Liver (tissue), 9 donors: ENCODE results near the gene LRRC10. TPM values are rescaled to one million over a fixed set of nuclear protein-coding genes. Genes with fewer than 3 reads are reported as not detected.

Experiments
- DNase-seq: peaks from one replicate; pipeline ENCODE4 v3.0.0-alpha.2; 2017; ENCODE audit warnings: low spot score
- H3K27ac ChIP-seq, 2 donors: one replicate each; pipeline ENCODE4 v1.7.0; 2013; ENCODE audit warnings: inconsistent platforms in 2 of 2, low read length in 2 of 2, control low read depth in 1 of 2, low read depth in 1 of 2, mild to moderate bottlenecking in 1 of 2
- H3K27me3 ChIP-seq, 4 donors: one replicate each; pipeline versions ENCODE4 v1.6.1 to v1.7.0; 2013; ENCODE audit warnings: low read length in 3 of 4, inconsistent platforms in 1 of 4, mild to moderate bottlenecking in 1 of 4, moderate library complexity in 1 of 4; ENCODE audit not compliant: control insufficient read depth in 4 of 4, insufficient read depth in 4 of 4
- H3K36me3 ChIP-seq, 4 donors: one replicate each; pipeline versions ENCODE4 v1.6.1 to v1.7.0; 2013; ENCODE audit warnings: low read length in 3 of 4, mild to moderate bottlenecking in 3 of 4, low read depth in 1 of 4, moderate library complexity in 1 of 4; ENCODE audit not compliant: control insufficient read depth in 4 of 4, insufficient read depth in 3 of 4
- H3K4me1 ChIP-seq, 4 donors: one replicate each; pipeline versions ENCODE4 v1.6.1 to v1.7.0; 2013; ENCODE audit warnings: low read length in 3 of 4, mild to moderate bottlenecking in 3 of 4, moderate library complexity in 1 of 4; ENCODE audit not compliant: control insufficient read depth in 4 of 4, insufficient read depth in 4 of 4
- H3K4me3 ChIP-seq, 3 donors: one replicate each; pipeline versions ENCODE4 v1.6.1 to v1.7.0; 2013; ENCODE audit warnings: low read length in 3 of 3, control low read depth in 1 of 3, low read depth in 1 of 3, mild to moderate bottlenecking in 1 of 3
- H3K9ac ChIP-seq, 2 donors: one replicate each; pipeline ENCODE4 v1.7.0; 2013; ENCODE audit warnings: low read length in 2 of 2, mild to moderate bottlenecking in 2 of 2, moderate library complexity in 2 of 2, control low read depth in 1 of 2, low read depth in 1 of 2
- H3K9me3 ChIP-seq, 4 donors: one replicate each; pipeline versions ENCODE4 v1.6.1 to v1.7.0; 2013; ENCODE audit warnings: low read length in 3 of 4; ENCODE audit not compliant: control insufficient read depth in 4 of 4
- EGR1 ChIP-seq, 2 donors: IDR thresholded peaks; 2 replicates each; pipeline ENCODE4 v1.6.1; 2016 to 2018; ENCODE audit warnings: antibody characterized with exemption in 2 of 2, low read depth in 2 of 2
- FOXA1 ChIP-seq: IDR thresholded peaks from 2 replicates; pipeline ENCODE4 v1.6.1; 2016; ENCODE audit warnings: antibody characterized with exemption
- FOXA2 ChIP-seq: IDR thresholded peaks from 2 replicates; pipeline ENCODE4 v1.6.1; 2016; ENCODE audit warnings: antibody characterized with exemption
- GABPA ChIP-seq, 2 donors: IDR thresholded peaks in 1 of 2; conservative IDR thresholded peaks in 1 of 2; 2 replicates each; pipeline ENCODE4 v1.6.1; 2016; ENCODE audit warnings: antibody characterized with exemption in 2 of 2, mild to moderate bottlenecking in 1 of 2, moderate library complexity in 1 of 2
- HNF4A ChIP-seq, 2 donors: conservative IDR thresholded peaks; 2 replicates each; pipeline ENCODE4 v1.6.1; 2016; ENCODE audit warnings: antibody characterized with exemption in 2 of 2, mild to moderate bottlenecking in 2 of 2
- HNF4G ChIP-seq: IDR thresholded peaks from 2 replicates; pipeline ENCODE4 v1.6.1; 2016; ENCODE audit warnings: antibody characterized with exemption
- JUND ChIP-seq, 2 donors: IDR thresholded peaks; 2 replicates each; pipeline ENCODE4 v1.6.1; 2016; ENCODE audit warnings: antibody characterized with exemption in 2 of 2
- NR2F2 ChIP-seq: IDR thresholded peaks from 2 replicates; pipeline ENCODE4 v1.6.1; 2016; ENCODE audit warnings: antibody characterized with exemption
- RAD21 ChIP-seq, 2 donors: IDR thresholded peaks; 2 replicates each; pipeline ENCODE4 v1.6.1; 2016; ENCODE audit warnings: antibody characterized with exemption in 2 of 2, mild to moderate bottlenecking in 2 of 2
- RXRA ChIP-seq, 2 donors: IDR thresholded peaks; 2 replicates each; pipeline ENCODE4 v1.6.1; 2017 to 2018; ENCODE audit warnings: antibody characterized with exemption in 2 of 2, mild to moderate bottlenecking in 1 of 2
- TAF1 ChIP-seq: conservative IDR thresholded peaks from 2 replicates; pipeline ENCODE4 v1.6.1; 2016; ENCODE audit warnings: antibody characterized with exemption, mild to moderate bottlenecking
- YY1 ChIP-seq: IDR thresholded peaks from 2 replicates; pipeline ENCODE4 v1.6.1; 2016; ENCODE audit warnings: antibody characterized with exemption, mild to moderate bottlenecking
- WGBS: extraction: QIAGEN DNeasy Blood & Tissue Kit; methylation state at CpG from one replicate; pipeline ENCODE4 v1.1.7; 2013; 5-methylcytosine and 5-hydroxymethylcytosine counted together
- polyA plus RNA-seq, 2 donors: library from polyadenylated mRNA; stranded (reverse) in 1 of 2; unstranded in 1 of 2; fragments of 200-250 nt in 1 of 2; fragments of >200 nt in 1 of 2; fragmentation: Nextera tagmentation in 1 of 2; extraction: Ambion mirVana in 1 of 2; gene quantifications; one replicate each; pipeline versions ENCODE4 v1.2.1 to v1.2.3, GENCODE V29; 2013 to 2015
- total RNA-seq, 2 donors: library from RNA; depleted of rRNA; stranded (reverse); fragments of >200 nt; gene quantifications; one replicate each; pipeline ENCODE4 v1.2.3, GENCODE V29; 2014
- TF ChIP-seq, protein P1 (sequence below): IDR thresholded peaks from 2 replicates; pipeline ENCODE4 v1.6.1; 2016; ENCODE audit warnings: antibody characterized with exemption
- TF ChIP-seq, protein P2 (sequence below): fragments of 150-350 bp; IDR thresholded peaks from 2 replicates; pipeline ENCODE4 v1.5.1; 2017; ENCODE audit warnings: improper control_type of control experiment, low read depth, low read length; ENCODE audit not compliant: missing input control
- TF ChIP-seq, protein P3 (sequence below): IDR thresholded peaks from 2 replicates; pipeline ENCODE4 v1.6.1; 2016; ENCODE audit warnings: antibody characterized with exemption
- TF ChIP-seq, protein P4 (sequence below): IDR thresholded peaks from 2 replicates; pipeline ENCODE4 v1.6.1; 2016; ENCODE audit warnings: antibody characterized with exemption
- TF ChIP-seq, protein P5 (sequence below): IDR thresholded peaks from 2 replicates; pipeline ENCODE4 v1.6.1; 2016; ENCODE audit warnings: antibody characterized with exemption, mild to moderate bottlenecking
- donor health status: healthy.
- donor health status: healthy.
- donor health status: healthy.
- donor health status: healthy.
- donor health status: healthy.

Gene LRRC10
- total and polyA plus RNA-seq, 4 donors: not detected

DNA sequence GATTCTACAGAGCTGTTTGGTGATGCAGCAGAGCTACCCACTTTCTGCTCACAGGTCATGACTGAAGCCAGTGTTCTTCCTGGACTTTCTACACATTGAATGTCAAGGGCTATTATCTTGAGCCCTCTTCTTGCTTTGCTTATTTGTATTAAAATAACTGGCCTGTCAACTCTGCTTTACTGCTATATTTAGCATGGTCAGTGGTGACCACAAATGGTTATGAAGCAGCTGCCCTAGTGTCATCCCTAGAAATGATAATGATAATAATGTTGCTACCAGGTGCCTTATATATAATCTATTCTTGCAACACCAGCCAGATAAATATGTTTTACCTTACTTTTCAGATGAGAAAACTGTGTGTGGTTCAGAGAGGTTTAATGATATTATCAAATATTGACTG is 2.6 kb upstream of the LRRC10 start:
- H3K27me3 ChIP-seq: no peaks in the 10 kb centered on the region
- no peak for TF ChIP-seq RXRA (IDR thresholded peaks at IDR 0.05)
- TF ChIP-seq, protein P1, sequence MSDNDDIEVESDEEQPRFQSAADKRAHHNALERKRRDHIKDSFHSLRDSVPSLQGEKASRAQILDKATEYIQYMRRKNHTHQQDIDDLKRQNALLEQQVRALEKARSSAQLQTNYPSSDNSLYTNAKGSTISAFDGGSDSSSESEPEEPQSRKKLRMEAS: no peak
- TF ChIP-seq RAD21 (IDR thresholded peaks at IDR 0.05): no peak
- TF ChIP-seq, protein P2, sequence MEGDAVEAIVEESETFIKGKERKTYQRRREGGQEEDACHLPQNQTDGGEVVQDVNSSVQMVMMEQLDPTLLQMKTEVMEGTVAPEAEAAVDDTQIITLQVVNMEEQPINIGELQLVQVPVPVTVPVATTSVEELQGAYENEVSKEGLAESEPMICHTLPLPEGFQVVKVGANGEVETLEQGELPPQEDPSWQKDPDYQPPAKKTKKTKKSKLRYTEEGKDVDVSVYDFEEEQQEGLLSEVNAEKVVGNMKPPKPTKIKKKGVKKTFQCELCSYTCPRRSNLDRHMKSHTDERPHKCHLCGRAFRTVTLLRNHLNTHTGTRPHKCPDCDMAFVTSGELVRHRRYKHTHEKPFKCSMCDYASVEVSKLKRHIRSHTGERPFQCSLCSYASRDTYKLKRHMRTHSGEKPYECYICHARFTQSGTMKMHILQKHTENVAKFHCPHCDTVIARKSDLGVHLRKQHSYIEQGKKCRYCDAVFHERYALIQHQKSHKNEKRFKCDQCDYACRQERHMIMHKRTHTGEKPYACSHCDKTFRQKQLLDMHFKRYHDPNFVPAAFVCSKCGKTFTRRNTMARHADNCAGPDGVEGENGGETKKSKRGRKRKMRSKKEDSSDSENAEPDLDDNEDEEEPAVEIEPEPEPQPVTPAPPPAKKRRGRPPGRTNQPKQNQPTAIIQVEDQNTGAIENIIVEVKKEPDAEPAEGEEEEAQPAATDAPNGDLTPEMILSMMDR: no peak
- TF ChIP-seq, protein P3, sequence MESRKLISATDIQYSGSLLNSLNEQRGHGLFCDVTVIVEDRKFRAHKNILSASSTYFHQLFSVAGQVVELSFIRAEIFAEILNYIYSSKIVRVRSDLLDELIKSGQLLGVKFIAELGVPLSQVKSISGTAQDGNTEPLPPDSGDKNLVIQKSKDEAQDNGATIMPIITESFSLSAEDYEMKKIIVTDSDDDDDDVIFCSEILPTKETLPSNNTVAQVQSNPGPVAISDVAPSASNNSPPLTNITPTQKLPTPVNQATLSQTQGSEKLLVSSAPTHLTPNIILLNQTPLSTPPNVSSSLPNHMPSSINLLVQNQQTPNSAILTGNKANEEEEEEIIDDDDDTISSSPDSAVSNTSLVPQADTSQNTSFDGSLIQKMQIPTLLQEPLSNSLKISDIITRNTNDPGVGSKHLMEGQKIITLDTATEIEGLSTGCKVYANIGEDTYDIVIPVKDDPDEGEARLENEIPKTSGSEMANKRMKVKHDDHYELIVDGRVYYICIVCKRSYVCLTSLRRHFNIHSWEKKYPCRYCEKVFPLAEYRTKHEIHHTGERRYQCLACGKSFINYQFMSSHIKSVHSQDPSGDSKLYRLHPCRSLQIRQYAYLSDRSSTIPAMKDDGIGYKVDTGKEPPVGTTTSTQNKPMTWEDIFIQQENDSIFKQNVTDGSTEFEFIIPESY: no peak
- TF ChIP-seq, protein P4, sequence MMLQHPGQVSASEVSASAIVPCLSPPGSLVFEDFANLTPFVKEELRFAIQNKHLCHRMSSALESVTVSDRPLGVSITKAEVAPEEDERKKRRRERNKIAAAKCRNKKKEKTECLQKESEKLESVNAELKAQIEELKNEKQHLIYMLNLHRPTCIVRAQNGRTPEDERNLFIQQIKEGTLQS: no peak
- H3K4me3 ChIP-seq: no peak overlapping the region
- peaks cover 0 to 2% (median 0%) of the 10 kb centered on the region in 4 donors for H3K9me3 ChIP-seq
- H3K4me1 ChIP-seq: no peaks in the 10 kb centered on the region
- DNase-seq: no peak
- no peak overlapping the region for H3K9ac ChIP-seq
- no peaks in the 10 kb centered on the region for H3K36me3 ChIP-seq
- no peak overlapping the region for H3K27ac ChIP-seq

DNA sequence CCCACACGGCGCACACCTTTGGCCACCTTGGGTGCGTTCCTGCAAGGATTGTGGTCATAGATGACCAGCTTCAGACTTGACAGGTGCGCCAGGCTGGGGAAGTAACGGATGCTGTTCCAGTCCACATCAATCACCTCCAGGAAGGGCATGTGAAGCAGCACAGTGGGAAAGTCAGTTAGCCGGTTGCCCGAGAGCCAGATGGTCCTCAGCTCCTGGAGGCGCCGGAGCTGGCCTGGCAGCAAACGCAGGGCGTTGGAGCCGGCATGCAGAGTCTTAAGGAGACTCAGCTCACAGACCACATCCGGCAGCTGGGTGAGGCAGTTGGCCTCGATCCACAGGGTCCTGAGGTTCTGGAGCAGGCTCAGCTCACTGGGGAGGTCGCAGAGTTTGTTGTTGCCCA is 581 bp downstream of the LRRC10 start:
- Histone ChIP-seq H3K27ac (no peak overlapping the region), H3K27me3 (no peaks in the 10 kb centered on the region), H3K9ac (no peak overlapping the region), H3K9me3 (peaks cover 0 to under 1% (median 0%) of the 10 kb centered on the region in 4 donors), H3K4me3 (no peak overlapping the region), H3K4me1 (no peaks in the 10 kb centered on the region), H3K36me3 (no peaks in the 10 kb centered on the region)
- no peak for DNase-seq
- 94% methylated on average over 15 of the region's 15 CpGs for WGBS
- TF ChIP-seq RXRA (IDR thresholded peaks at IDR 0.05) (no peak), FOXA1 (no peak), NR2F2 (no peak), EGR1 (IDR thresholded peaks at IDR 0.05; ENCODE audit: low read depth in 2 of 2) (no peak), RAD21 (IDR thresholded peaks at IDR 0.05) (no peak), HNF4A (conservative IDR thresholded peaks at IDR 0.05) (no peak), HNF4G (no peak), TAF1 (no peak), FOXA2 (no peak), YY1 (no peak), GABPA (IDR thresholded peaks at IDR 0.05 in 1 of 2, conservative IDR thresholded peaks at IDR 0.05 in 1 of 2) (no peak), JUND (IDR thresholded peaks at IDR 0.05) (no peak)
- TF ChIP-seq, protein P2: no peak
- TF ChIP-seq, protein P5, sequence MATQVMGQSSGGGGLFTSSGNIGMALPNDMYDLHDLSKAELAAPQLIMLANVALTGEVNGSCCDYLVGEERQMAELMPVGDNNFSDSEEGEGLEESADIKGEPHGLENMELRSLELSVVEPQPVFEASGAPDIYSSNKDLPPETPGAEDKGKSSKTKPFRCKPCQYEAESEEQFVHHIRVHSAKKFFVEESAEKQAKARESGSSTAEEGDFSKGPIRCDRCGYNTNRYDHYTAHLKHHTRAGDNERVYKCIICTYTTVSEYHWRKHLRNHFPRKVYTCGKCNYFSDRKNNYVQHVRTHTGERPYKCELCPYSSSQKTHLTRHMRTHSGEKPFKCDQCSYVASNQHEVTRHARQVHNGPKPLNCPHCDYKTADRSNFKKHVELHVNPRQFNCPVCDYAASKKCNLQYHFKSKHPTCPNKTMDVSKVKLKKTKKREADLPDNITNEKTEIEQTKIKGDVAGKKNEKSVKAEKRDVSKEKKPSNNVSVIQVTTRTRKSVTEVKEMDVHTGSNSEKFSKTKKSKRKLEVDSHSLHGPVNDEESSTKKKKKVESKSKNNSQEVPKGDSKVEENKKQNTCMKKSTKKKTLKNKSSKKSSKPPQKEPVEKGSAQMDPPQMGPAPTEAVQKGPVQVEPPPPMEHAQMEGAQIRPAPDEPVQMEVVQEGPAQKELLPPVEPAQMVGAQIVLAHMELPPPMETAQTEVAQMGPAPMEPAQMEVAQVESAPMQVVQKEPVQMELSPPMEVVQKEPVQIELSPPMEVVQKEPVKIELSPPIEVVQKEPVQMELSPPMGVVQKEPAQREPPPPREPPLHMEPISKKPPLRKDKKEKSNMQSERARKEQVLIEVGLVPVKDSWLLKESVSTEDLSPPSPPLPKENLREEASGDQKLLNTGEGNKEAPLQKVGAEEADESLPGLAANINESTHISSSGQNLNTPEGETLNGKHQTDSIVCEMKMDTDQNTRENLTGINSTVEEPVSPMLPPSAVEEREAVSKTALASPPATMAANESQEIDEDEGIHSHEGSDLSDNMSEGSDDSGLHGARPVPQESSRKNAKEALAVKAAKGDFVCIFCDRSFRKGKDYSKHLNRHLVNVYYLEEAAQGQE: no peak
- TF ChIP-seq, protein P3: no peak
- TF ChIP-seq, protein P4: no peak
- TF ChIP-seq, protein P1: no peak
